GM19023 (cell line): ENCODE data around the gene FOXP1.

Source experiments
- ATAC-seq: cut with Tn5 transposase; IDR thresholded peaks from one replicate; pipeline ENCODE4 v1.9.1; 2021; ENCODE audit warnings: mild to moderate bottlenecking, moderate library complexity; ENCODE audit not compliant: unreplicated experiment

The FOXP1 gene

DNA sequence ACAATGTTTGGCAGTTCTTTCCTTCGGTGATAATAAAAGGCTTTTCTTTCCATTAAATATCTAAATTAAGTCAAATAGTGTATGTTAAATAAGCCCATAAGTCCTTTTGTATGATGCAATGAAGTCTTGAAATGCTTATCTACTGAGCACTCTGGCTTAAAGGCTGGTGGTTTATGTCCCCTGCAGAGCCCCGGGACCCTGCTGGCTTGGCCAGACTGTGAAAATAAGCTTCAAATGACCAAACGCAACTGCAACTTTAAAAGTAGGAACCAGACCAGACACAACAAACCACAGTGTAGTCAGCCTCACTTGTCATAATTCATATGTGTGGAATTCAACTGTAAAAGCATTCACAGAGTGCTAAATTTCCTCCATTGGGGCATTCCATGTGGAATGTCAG, 72.5 kb downstream of the FOXP1 start:
- no peak for ATAC-seq

- ATAC-seq: no peak
Observed at GRCh38 chr3:71510510-71510909, 73.0 kb downstream of the FOXP1 start.

GRCh38 chr3:71509066-71509465, 74.5 kb downstream of the FOXP1 start:
- no peak for ATAC-seq

- no peak for ATAC-seq
Observed at GRCh38 chr3:71505767-71506350, 77.7 kb downstream of the FOXP1 start.

DNA sequence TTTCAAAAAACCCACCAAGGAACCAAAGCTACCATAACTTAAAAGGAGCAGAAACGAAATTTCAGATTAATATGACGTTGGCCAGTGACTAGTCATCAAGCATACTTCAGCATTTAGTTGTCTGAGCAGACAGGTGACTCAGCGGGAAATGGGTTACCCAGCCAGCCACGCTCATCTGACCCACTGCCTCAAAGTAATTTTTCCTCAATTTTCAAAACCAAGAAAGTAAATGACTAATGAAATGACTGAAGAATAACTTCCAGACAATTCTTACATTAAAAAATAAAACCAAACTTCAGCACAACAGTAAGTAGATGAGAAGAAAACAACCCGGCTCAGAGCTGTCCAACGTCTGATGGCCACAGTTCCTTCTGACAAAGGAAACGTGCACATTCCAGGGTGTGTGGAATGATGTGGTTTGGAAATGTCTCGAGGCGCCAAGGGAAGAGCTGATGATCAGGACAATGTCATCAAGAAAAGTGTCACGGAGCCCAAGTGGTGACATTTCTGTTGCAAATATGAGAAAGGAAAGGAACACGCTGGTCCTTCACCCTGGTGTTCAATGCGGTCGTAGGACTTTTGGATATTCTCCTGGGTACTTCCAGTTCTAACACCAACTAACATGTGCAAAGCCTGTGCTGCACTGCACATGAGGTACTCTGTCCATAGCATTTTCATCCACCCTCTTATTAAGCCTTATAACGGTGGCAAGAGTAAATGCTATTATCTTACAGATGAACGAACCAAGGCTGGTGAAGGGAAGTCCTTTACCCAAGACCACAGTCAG, 79.1 kb downstream of the FOXP1 start:
- no peak for ATAC-seq

GRCh38 chr3:71503525-71504249, 79.8 kb downstream of the FOXP1 start:
- ATAC-seq: no peak

GRCh38 chr3:71502066-71502625, 81.4 kb downstream of the FOXP1 start:
- ATAC-seq: no peak

GRCh38 chr3:71500696-71501095, 82.8 kb downstream of the FOXP1 start:
- ATAC-seq: no peak

DNA sequence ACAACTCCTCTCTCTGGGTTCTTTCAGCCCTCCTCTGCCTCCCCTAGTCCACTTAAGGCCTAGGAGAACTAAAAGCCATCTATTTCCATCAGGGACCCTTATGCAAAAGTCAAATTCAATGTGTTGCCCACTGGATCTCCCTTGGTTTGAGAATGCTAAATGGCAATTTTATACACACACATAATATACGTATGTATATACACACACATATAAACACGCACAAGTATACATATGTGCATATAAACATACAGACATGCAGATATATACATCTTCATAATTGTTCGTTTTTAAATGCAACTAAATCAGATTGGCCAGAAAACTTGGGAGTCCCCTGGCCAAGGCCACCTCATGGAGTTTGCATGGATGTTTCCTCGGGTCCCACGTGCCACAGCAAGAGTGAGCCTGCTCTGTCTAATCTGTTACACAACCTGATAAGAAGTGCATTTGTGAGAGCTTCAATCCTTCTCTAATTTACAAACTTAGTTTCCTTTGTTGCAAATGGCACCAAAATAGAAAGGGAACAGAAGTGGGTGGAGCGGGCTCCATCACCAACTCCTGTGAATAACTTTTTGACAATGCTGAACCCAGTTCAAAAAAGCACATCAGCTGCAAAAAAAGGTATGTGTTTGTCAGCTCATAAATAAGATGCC, 84.2 kb downstream of the FOXP1 start:
- ATAC-seq: no peak

- ATAC-seq: no peak
Observed at GRCh38 chr3:71498543-71498942, 85.0 kb downstream of the FOXP1 start.

GRCh38 chr3:71497971-71498444, 85.5 kb downstream of the FOXP1 start:
- no peak for ATAC-seq

DNA sequence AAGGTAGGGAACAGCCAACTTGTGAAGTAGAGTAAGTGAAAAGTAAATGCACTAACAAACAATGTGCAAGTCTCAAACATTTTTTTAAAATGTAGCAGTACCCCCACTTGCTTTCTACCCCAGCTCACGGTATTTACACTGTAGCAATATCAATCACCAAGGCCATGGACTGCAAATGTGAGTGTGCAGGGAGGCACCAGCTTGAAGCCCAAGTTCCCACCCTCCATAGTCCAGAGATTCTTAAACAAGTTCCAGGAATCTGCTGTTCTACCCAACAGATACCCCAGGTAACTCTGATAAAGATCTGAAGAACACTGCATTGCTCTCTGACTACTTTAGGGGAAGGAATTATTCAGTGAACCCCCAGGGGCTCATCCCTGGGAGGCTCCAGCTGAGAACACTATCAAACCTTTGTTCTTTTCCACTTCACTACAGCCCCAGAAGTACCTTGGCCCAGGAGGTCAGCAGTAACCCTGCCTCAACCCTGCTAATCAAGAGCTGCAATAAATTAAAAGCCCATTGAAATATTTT, 86.1 kb downstream of the FOXP1 start:
- ATAC-seq: no peak

DNA sequence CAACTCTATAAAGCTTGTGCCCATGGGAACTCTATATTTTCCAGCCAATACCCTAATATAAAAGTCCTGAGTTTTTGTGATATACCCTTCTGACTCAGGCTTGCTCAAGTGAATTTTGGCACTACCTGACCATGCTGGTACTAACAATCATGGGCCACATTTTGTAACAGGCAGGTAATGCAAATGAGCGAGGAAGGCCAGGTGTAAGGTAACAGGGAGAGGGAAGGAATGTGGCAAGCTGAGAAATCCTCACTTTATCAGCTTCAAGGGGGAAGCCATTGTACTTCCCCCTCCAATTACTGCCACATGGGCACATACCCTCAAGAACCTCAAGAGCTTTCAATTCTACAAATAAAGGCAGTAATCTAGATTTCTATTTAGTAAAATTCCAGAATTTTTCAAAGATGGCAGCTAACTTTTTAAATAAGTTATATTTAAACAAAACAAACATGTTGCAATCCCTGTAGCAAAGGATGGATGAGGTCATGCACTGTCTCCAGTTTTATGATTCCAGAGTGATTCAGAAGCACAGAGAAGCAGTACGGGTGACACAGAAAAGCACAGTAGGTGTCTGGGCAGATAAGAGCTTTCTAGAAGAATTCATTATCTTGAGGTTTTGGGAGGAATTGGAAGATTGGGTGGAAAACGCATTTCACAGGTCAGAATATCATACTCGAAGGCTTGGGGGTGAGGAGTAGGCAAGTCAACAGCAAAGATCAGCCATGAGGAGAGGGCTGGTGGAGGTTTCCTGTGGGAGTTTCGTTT, 87.6 kb downstream of the FOXP1 start:
- no peak for ATAC-seq

DNA sequence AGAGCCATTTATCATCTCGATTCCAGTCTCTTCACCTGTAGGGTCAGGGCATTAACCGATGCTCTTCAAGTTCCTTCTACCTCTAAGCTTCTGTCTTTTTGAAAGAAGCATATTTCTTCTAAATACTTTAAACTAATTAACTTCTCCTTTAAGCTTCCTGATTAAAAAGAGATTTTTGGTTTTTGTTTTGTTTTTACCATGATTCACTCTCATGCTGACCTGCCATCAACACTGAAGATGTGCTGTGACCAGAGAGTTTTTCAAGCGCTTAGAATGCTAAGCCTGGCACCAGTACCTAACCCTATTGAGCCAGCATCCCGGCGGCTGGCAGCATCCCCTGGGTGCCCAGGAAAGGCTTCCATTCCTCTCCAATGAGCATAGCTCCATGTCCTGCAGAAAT, 89.3 kb downstream of the FOXP1 start:
- no peak for ATAC-seq

- ATAC-seq: no peak
Observed at GRCh38 chr3:71492974-71493771, 90.4 kb downstream of the FOXP1 start.

DNA sequence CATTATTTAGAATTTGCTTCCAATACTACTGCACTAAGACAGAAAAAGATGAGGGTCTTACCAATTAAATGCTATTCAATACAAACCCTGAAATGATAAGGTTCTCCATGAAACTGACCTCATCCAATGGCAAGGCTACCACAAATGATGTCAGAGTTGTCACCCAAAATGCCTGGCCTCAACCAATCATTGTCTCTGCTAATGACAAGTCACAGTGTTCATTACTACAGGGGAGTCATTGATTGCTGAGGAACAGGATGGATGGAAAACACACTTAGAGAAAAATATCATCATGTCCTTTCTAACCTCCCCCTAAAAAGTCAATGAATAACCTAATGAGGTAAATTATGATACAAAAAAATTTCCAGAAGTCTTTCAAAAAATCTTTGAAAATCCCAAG, 91.0 kb downstream of the FOXP1 start:
- ATAC-seq: no peak

GRCh38 chr3:71491154-71491752, 92.3 kb downstream of the FOXP1 start:
- no peak for ATAC-seq

- no peak for ATAC-seq
Observed at GRCh38 chr3:71490692-71491091, 92.8 kb downstream of the FOXP1 start.

DNA sequence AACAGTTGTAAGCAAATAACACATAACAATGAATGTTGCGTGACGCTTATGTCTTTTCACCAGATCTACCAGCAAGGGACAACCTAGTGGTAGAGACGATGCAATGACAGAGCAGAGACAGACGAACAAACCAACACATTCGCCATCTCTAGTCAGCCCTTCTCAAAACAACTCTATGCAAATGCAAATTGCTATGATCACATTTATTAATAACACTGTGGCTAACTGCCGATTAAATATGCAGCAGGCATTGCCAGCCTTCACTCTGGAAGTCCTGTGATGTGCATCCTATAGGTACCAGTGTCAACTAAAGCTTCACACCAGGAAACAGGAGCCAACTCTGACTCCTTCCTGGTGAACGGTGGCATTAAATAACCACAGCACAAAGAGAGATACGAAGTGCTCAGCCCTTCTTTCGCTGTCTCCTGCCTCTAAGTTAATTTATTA, 94.2 kb downstream of the FOXP1 start:
- ATAC-seq: no peak
